GM19467 (cell line): Measurements from ENCODE around the gene C2orf76.

Experiments used
- ATAC-seq: cut with Tn5 transposase; IDR thresholded peaks from one replicate; pipeline ENCODE4 v1.9.1; 2021; ENCODE audit warnings: mild to moderate bottlenecking, moderate library complexity; ENCODE audit not compliant: unreplicated experiment

C2orf76 gene

GRCh38 chr2:119338826-119339561, 27.6 kb downstream of the C2orf76 start:
- peak; percentile 97 for ATAC-seq

- no peak for ATAC-seq
Measured at GRCh38 chr2:119338272-119338671, 28.4 kb downstream of the C2orf76 start.

GRCh38 chr2:119337749-119338148, 28.9 kb downstream of the C2orf76 start:
- no peak for ATAC-seq

GRCh38 chr2:119333833-119334232, 32.8 kb downstream of the C2orf76 start:
- no peak for ATAC-seq

- no peak for ATAC-seq
Measured at GRCh38 chr2:119333360-119333759, 33.3 kb downstream of the C2orf76 start.

GRCh38 chr2:119332953-119333352, 33.7 kb downstream of the C2orf76 start:
- no peak for ATAC-seq

- no peak for ATAC-seq
Measured at GRCh38 chr2:119327431-119327830, 39.2 kb downstream of the C2orf76 start.

GRCh38 chr2:119326938-119327337, 39.7 kb downstream of the C2orf76 start:
- ATAC-seq, result no peak

GRCh38 chr2:119324685-119325270, 41.9 kb downstream of the C2orf76 start:
- no peak for ATAC-seq

GRCh38 chr2:119323459-119323858, 43.2 kb downstream of the C2orf76 start:
- no peak for ATAC-seq

GRCh38 chr2:119319593-119319992, 47.0 kb downstream of the C2orf76 start:
- ATAC-seq, result no peak

GRCh38 chr2:119317554-119317953, 49.1 kb downstream of the C2orf76 start:
- no peak for ATAC-seq

GRCh38 chr2:119316066-119316465, 50.6 kb downstream of the C2orf76 start:
- no peak for ATAC-seq

GRCh38 chr2:119315241-119315925, 51.3 kb downstream of the C2orf76 start:
- ATAC-seq, result no peak

- ATAC-seq, result no peak
Measured at GRCh38 chr2:119311831-119312230, 54.8 kb downstream of the C2orf76 start.

- no peak for ATAC-seq
Measured at GRCh38 chr2:119311371-119311770, 55.3 kb downstream of the C2orf76 start.

- no peak for ATAC-seq
Measured at GRCh38 chr2:119308793-119309330, 57.8 kb downstream of the C2orf76 start.

GRCh38 chr2:119307419-119308140, 59.1 kb downstream of the C2orf76 start:
- ATAC-seq, result no peak

- ATAC-seq, result no peak
Measured at GRCh38 chr2:119306196-119306590, 60.4 kb downstream of the C2orf76 start.

GRCh38 chr2:119305497-119306195, 61.0 kb downstream of the C2orf76 start:
- no peak for ATAC-seq

- ATAC-seq, result no peak
Measured at GRCh38 chr2:119304847-119305246, 61.8 kb downstream of the C2orf76 start.
